ENCODE results near the gene TUBB. TPM values are rescaled to one million over a fixed set of nuclear protein-coding genes. Genes with fewer than 3 reads are reported as not detected.
A peak's percentile ranks its signal among the peaks of the same experiment; 100 is the strongest.

Gene TUBB
- total RNA-seq, 4 donors from 2014 or later, result 119 to 179 (median 156) TPM

- DNase-seq (ENCODE audit: low spot score in 2 of 2), result peak; percentile 65 to 95
- intact Hi-C loops (cut with DNase I; ENCODE audit: low total_unique reads), result no loop called here
- WGBS, 2 donors, result 36 to 60% methylated on average over 30 of the region's 30 CpGs
- no peak for TF ChIP-seq CTCF (IDR thresholded peaks at IDR 0.05)
- TF ChIP-seq POLR2A (IDR thresholded peaks at IDR 0.05), result no peak
- no peak overlapping the region for H3K4me3 ChIP-seq (ENCODE audit: low read depth, poor library complexity, severe bottlenecking)
Measured at GRCh38 chr6:30730601-30731435, 10.7 kb downstream of the TUBB start.

GRCh38 chr6:30732237-30732943, 12.2 kb downstream of the TUBB start:
- no peak overlapping the region for H3K4me3 ChIP-seq (ENCODE audit: low read depth, poor library complexity, severe bottlenecking)
- no peak for TF ChIP-seq CTCF (IDR thresholded peaks at IDR 0.05)
- TF ChIP-seq POLR2A (IDR thresholded peaks at IDR 0.05), result no peak
- intact Hi-C loops (cut with DNase I; ENCODE audit: low total_unique reads), result no loop called here
- DNase-seq (ENCODE audit: low spot score in 2 of 2), result no peak
- 92% methylated on average over 12 of the region's 12 CpGs for WGBS, 2 donors

GRCh38 chr6:30735668-30736314, 15.6 kb downstream of the TUBB start:
- H3K4me3 ChIP-seq (ENCODE audit: low read depth, poor library complexity, severe bottlenecking), result no peak overlapping the region
- TF ChIP-seq CTCF (IDR thresholded peaks at IDR 0.05) (no peak), POLR2A (IDR thresholded peaks at IDR 0.05) (no peak)
- intact Hi-C loops (cut with DNase I; ENCODE audit: low total_unique reads), result no loop called here
- 80 to 88% methylated on average over 8 of the region's 8 CpGs for WGBS, 2 donors
- DNase-seq (ENCODE audit: low spot score in 2 of 2), result no peak

- no peak for DNase-seq (ENCODE audit: low spot score in 2 of 2)
- no peak overlapping the region for H3K4me3 ChIP-seq (ENCODE audit: low read depth, poor library complexity, severe bottlenecking)
- intact Hi-C loops (cut with DNase I; ENCODE audit: low total_unique reads), result no loop called here
- 86 to 87% methylated on average over 6 of the region's 6 CpGs for WGBS, 2 donors
- no peak for TF ChIP-seq POLR2A (IDR thresholded peaks at IDR 0.05)
- no peak for TF ChIP-seq CTCF (IDR thresholded peaks at IDR 0.05)
Measured at GRCh38 chr6:30738532-30738931, 18.4 kb downstream of the TUBB start.

GRCh38 chr6:30740540-30740870, 20.4 kb downstream of the TUBB start:
- 93% methylated on average over 2 of the region's 2 CpGs for WGBS, 2 donors
- no peak for TF ChIP-seq CTCF (IDR thresholded peaks at IDR 0.05)
- no peak for TF ChIP-seq POLR2A (IDR thresholded peaks at IDR 0.05)
- intact Hi-C loops (cut with DNase I; ENCODE audit: low total_unique reads), result loop anchor here (10.0 kb wide), 2 partner anchors 74 to 134 kb away; no protein-coding TSS in a partner anchor
- no peak for DNase-seq (ENCODE audit: low spot score in 2 of 2)
- H3K4me3 ChIP-seq (ENCODE audit: low read depth, poor library complexity, severe bottlenecking), result no peak overlapping the region
